ENCODE measurements around the gene NT5DC1. TPM values are rescaled to one million over a fixed set of nuclear protein-coding genes. Genes with fewer than 3 reads are reported as not detected.

The NT5DC1 gene
- total RNA-seq, 1 experiment from 2014 or later, result 37.9 TPM

DNA sequence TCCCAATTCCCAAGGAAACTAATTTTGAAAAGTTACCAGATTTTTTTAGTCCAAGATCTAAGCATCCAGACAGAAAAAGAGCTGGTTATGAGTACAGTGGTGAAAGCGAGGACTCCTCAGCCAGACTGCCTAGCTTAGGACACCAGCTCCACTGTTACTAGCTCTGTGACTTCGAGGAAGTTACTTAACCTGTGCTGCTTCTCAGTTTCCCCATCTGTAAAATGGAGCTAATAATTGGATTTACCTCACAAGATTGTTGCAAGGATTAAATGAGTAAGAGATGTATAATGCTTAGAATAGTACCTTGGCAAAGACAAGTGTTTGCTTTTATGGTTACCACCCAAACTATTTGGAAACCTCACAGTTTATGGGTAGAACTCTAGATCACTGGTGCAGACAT lies 1.1 kb downstream of the NT5DC1 start:
- Histone ChIP-seq H3K27me3 (replicated peaks; ENCODE audit: insufficient read depth, low read depth, low read length, poor library complexity) (no peaks in the 10 kb centered on the region), H3K4me1 (ENCODE audit: insufficient read depth, low read length, poor library complexity, severe bottlenecking) (peaks cover 23% of the 10 kb centered on the region), H3K36me3 (ENCODE audit: insufficient read depth, low read length, poor library complexity, severe bottlenecking) (no peaks in the 10 kb centered on the region), H3K9me3 (ENCODE audit: low read depth, low read length, poor library complexity, severe bottlenecking) (peaks cover under 1% of the 10 kb centered on the region), H3K4me3 (ENCODE audit: low read depth, low read length, poor library complexity, severe bottlenecking) (peak overlapping the region; percentile 91), H3K27ac (ENCODE audit: low read depth, low read length, poor library complexity, severe bottlenecking) (no peak overlapping the region)
- CTCF ChIA-PET, result interaction anchor here (2.8 kb wide), 1 partner anchor 10 kb away, joined by 11 read pairs; no protein-coding TSS in a partner anchor
- no peak for DNase-seq (ENCODE audit: low spot score)
- no peak for TF ChIP-seq EZH2 (IDR thresholded peaks at IDR 0.05; ENCODE audit: borderline replicate concordance, low read depth, low read length, poor library complexity, severe bottlenecking)
- POLR2A ChIA-PET (ENCODE audit: low non-redundant PET), result no interaction called here
- intact Hi-C loops (cut with micrococcal nuclease; ENCODE audit: unreplicated experiment), result no loop called here
- TSS peak; percentile 36 for BruUV-seq (replicated peaks)

DNA sequence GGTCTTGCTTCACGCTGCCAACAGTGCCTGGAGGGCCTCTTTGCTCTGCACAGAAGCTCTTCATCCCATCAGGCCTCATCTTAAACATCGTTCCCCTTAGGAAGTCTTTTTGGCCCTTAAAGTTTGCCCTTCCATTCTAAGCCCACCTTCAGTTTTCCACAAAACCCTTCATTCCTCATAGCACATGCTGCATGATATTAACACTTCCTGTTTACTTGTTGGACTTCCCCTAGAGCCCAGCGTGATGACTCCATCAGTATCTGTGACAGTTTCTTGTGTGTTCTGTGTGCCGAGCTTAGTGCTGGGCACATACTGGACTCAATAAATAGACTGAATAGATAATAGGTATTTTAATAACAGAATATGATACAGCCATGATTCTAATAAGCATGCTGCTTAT lies 2.2 kb downstream of the NT5DC1 start:
- no TSS peak for BruUV-seq (replicated peaks)
- Histone ChIP-seq H3K36me3 (ENCODE audit: insufficient read depth, low read length, poor library complexity, severe bottlenecking) (no peaks in the 10 kb centered on the region), H3K27me3 (replicated peaks; ENCODE audit: insufficient read depth, low read depth, low read length, poor library complexity) (no peaks in the 10 kb centered on the region), H3K4me3 (ENCODE audit: low read depth, low read length, poor library complexity, severe bottlenecking) (no peak overlapping the region), H3K27ac (ENCODE audit: low read depth, low read length, poor library complexity, severe bottlenecking) (no peak overlapping the region), H3K4me1 (ENCODE audit: insufficient read depth, low read length, poor library complexity, severe bottlenecking) (peaks cover 23% of the 10 kb centered on the region), H3K9me3 (ENCODE audit: low read depth, low read length, poor library complexity, severe bottlenecking) (no peaks in the 10 kb centered on the region)
- TF ChIP-seq, protein P1, sequence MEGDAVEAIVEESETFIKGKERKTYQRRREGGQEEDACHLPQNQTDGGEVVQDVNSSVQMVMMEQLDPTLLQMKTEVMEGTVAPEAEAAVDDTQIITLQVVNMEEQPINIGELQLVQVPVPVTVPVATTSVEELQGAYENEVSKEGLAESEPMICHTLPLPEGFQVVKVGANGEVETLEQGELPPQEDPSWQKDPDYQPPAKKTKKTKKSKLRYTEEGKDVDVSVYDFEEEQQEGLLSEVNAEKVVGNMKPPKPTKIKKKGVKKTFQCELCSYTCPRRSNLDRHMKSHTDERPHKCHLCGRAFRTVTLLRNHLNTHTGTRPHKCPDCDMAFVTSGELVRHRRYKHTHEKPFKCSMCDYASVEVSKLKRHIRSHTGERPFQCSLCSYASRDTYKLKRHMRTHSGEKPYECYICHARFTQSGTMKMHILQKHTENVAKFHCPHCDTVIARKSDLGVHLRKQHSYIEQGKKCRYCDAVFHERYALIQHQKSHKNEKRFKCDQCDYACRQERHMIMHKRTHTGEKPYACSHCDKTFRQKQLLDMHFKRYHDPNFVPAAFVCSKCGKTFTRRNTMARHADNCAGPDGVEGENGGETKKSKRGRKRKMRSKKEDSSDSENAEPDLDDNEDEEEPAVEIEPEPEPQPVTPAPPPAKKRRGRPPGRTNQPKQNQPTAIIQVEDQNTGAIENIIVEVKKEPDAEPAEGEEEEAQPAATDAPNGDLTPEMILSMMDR (conservative IDR thresholded peaks at IDR 0.05; ENCODE audit: low read depth, low read length), result no peak
- TF ChIP-seq EZH2 (IDR thresholded peaks at IDR 0.05; ENCODE audit: borderline replicate concordance, low read depth, low read length, poor library complexity, severe bottlenecking), result no peak
- DNase-seq (ENCODE audit: low spot score), result no peak
- intact Hi-C loops (cut with micrococcal nuclease; ENCODE audit: unreplicated experiment), result no loop called here
- ChIA-PET POLR2A (ENCODE audit: low non-redundant PET) (no interaction called here), CTCF (interaction anchor here (0.7 to 2.8 kb wide), 2 partner anchors 9 to 11 kb away, joined by 3 to 11 read pairs; no protein-coding TSS in a partner anchor)

DNA sequence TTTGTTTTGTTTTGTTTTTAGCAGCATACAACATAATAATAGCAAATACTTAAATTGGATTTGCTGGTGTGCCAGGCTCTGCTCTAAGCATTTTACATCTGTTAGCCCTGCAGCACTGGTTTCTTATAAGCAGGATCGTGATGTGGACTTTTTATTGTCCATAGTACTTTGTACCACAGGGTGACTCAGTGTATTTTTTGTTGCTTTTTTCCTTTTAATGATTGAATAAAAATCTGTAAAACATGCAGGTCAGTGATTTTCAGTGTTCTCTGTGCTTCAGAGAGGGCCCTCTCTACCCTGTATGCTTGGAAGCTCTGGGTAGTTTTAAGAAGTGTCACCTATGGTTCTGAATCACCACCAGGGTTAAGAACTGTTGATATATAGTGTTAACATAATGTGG lies 4.0 kb downstream of the NT5DC1 start:
- TF ChIP-seq EZH2 (IDR thresholded peaks at IDR 0.05; ENCODE audit: borderline replicate concordance, low read depth, low read length, poor library complexity, severe bottlenecking), result no peak
- ChIA-PET CTCF (interaction anchor here (0.6 kb wide), 1 partner anchor 93 kb away, joined by 3 read pairs; no protein-coding TSS in a partner anchor), POLR2A (ENCODE audit: low non-redundant PET) (no interaction called here)
- Histone ChIP-seq H3K9me3 (ENCODE audit: low read depth, low read length, poor library complexity, severe bottlenecking) (no peaks in the 10 kb centered on the region), H3K4me1 (ENCODE audit: insufficient read depth, low read length, poor library complexity, severe bottlenecking) (peaks cover 17% of the 10 kb centered on the region), H3K27me3 (replicated peaks; ENCODE audit: insufficient read depth, low read depth, low read length, poor library complexity) (no peaks in the 10 kb centered on the region), H3K27ac (ENCODE audit: low read depth, low read length, poor library complexity, severe bottlenecking) (no peak overlapping the region), H3K36me3 (ENCODE audit: insufficient read depth, low read length, poor library complexity, severe bottlenecking) (no peaks in the 10 kb centered on the region), H3K4me3 (ENCODE audit: low read depth, low read length, poor library complexity, severe bottlenecking) (no peak overlapping the region)
- DNase-seq (ENCODE audit: low spot score), result no peak
- intact Hi-C loops (cut with micrococcal nuclease; ENCODE audit: unreplicated experiment), result no loop called here
- BruUV-seq (replicated peaks), result no TSS peak

DNA sequence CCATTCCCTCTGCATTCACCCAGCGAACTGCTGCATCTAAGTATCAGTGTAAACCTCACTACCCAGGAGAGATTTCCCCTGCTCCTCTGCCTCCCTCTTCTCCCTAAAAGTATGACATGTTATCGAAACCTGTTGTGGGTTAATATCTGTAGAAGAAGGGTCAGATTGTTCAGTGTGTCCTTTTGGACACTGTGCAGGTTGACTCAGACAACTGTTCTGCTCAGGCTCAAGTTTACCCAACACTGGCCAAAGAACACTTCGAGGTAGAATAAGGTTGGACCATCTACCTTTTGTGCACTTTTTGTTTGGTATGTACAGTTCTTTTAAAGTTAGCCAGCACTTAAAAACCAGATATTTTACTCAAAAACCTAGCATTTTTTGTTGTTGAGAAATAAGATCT lies 4.6 kb downstream of the NT5DC1 start:
- H3K9me3 ChIP-seq (ENCODE audit: low read depth, low read length, poor library complexity, severe bottlenecking), result no peaks in the 10 kb centered on the region
- ChIA-PET CTCF (no interaction called here), POLR2A (ENCODE audit: low non-redundant PET) (no interaction called here)
- H3K27ac ChIP-seq (ENCODE audit: low read depth, low read length, poor library complexity, severe bottlenecking), result no peak overlapping the region
- no peak for DNase-seq (ENCODE audit: low spot score)
- no TSS peak for BruUV-seq (replicated peaks)
- no peak overlapping the region for H3K4me3 ChIP-seq (ENCODE audit: low read depth, low read length, poor library complexity, severe bottlenecking)
- TF ChIP-seq, protein P1 (conservative IDR thresholded peaks at IDR 0.05; ENCODE audit: low read depth, low read length), result no peak
- no peak for TF ChIP-seq EZH2 (IDR thresholded peaks at IDR 0.05; ENCODE audit: borderline replicate concordance, low read depth, low read length, poor library complexity, severe bottlenecking)
- H3K4me1 ChIP-seq (ENCODE audit: insufficient read depth, low read length, poor library complexity, severe bottlenecking), result peaks cover 12% of the 10 kb centered on the region
- intact Hi-C loops (cut with micrococcal nuclease; ENCODE audit: unreplicated experiment), result no loop called here
- H3K36me3 ChIP-seq (ENCODE audit: insufficient read depth, low read length, poor library complexity, severe bottlenecking), result no peaks in the 10 kb centered on the region
- no peaks in the 10 kb centered on the region for H3K27me3 ChIP-seq (replicated peaks; ENCODE audit: insufficient read depth, low read depth, low read length, poor library complexity)
